Measurements from ENCODE around the gene C10orf67. TPM values are rescaled to one million over a fixed set of nuclear protein-coding genes. Genes with fewer than 3 reads are reported as not detected.

The C10orf67 gene
- total RNA-seq, 1 experiment from 2014 or later, result 0.15 TPM

DNA sequence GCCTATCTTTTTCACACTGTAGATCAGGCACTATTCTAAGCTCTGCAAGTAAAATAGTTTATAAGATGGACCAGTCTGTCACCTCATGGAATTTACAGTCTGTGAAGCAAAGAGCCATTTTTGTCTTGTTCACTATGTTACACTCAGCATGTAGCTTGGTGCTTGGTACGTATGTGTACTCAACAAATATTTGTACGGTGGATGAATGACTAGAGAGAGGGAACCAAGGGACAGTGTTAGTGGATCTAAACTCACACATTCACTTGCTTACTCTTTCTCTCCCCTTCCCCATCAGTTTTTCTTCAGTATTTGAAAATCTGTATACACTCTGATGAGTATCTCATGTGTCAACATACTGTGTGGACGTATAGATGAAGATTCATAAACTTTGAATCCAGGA is 106.6 kb downstream of the C10orf67 start:
- H3K4me2 ChIP-seq (ENCODE audit: low read length), result no peak overlapping the region
- no peaks in the 10 kb centered on the region for H3K36me3 ChIP-seq (ENCODE audit: low read depth, low read length)
- ChIA-PET CTCF (no interaction called here), POLR2A (ENCODE audit: unreplicated experiment) (no interaction called here)
- H3K9me2 ChIP-seq (replicated peaks; ENCODE audit: low read length), result no peaks in the 10 kb centered on the region
- no peak overlapping the region for H3K4me3 ChIP-seq (ENCODE audit: low read length)
- no peak overlapping the region for H3K27ac ChIP-seq (ENCODE audit: low read length)
- no peaks in the 10 kb centered on the region for H3K4me1 ChIP-seq (ENCODE audit: insufficient read depth, low read length)
- no peaks in the 10 kb centered on the region for H3F3A ChIP-seq (ENCODE audit: low read length, unreplicated experiment)
- peaks cover 31% of the 10 kb centered on the region; the same call in 1 of the 2 replicates for H3K27me3 ChIP-seq (ENCODE audit: low read length)
- ATAC-seq, result no peak
- TF ChIP-seq CTCF (conservative IDR thresholded peaks at IDR 0.05; ENCODE audit: low read depth, low read length), result no peak
- no peak for TF ChIP-seq EZH2phosphoT487 (IDR thresholded peaks at IDR 0.05; ENCODE audit: borderline replicate concordance, low read length)
- no peak for TF ChIP-seq EZH2 (IDR thresholded peaks at IDR 0.05; ENCODE audit: low read length, unreplicated experiment)
- no TSS peak for BruUV-seq (replicated peaks)
- H4K20me1 ChIP-seq (ENCODE audit: low read length), result no peaks in the 10 kb centered on the region
- intact Hi-C loops (cut with micrococcal nuclease), result no loop called here
- no peak overlapping the region for H2AFZ ChIP-seq (ENCODE audit: low read length)
- H3K9me3 ChIP-seq (ENCODE audit: low read length), result no peaks in the 10 kb centered on the region
- H3K9ac ChIP-seq (ENCODE audit: low read length), result no peak overlapping the region
- no peak for DNase-seq
- H3K79me2 ChIP-seq (ENCODE audit: low read length), result no peaks in the 10 kb centered on the region

DNA sequence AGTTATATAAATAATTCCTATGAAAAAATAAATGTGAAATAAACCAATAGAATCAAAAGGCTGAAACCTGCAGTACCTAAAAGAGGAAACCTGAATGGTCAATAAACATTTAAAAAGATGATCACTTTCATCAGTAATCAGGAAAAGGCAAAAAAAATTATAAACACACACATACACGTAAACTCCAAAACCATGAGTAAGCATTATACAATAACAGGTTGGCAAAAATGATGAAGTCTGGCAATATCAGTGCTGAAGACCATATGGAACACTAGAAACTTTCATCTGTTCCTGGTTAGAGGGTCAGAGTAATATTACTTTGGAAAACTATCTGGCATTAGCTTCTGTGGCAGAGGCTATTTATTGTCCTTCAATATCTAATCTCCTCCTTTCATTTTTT is 114.0 kb downstream of the C10orf67 start:
- POLR2A ChIA-PET (ENCODE audit: unreplicated experiment), result no interaction called here

DNA sequence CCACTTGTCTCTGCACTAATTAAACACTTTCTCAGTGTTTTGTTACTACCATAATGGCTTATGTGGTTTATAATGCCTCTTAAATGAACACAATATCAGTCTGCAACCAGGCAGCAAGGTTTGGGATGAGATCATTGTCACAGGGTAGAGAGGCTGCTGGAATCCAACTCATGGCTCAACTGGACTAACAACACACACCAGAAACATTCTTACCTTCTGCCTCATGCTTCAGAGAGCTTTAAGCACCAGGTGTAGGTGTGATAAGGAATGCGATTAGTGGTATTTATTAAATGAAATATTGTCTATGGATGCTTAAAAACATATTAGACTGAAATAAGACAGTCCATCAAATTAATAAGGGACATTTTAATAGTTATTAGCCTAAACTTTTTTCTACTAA is 127.1 kb downstream of the C10orf67 start:
- ChIA-PET CTCF (no interaction called here), POLR2A (ENCODE audit: unreplicated experiment) (no interaction called here)
- no peak overlapping the region for H3K27ac ChIP-seq (ENCODE audit: low read length)
- H2AFZ ChIP-seq (ENCODE audit: low read length), result no peak overlapping the region
- H3K4me2 ChIP-seq (ENCODE audit: low read length), result no peak overlapping the region
- H3K27me3 ChIP-seq (ENCODE audit: low read length), result peaks cover 37% of the 10 kb centered on the region
- intact Hi-C loops (cut with micrococcal nuclease), result no loop called here
- DNase-seq, result no peak
- no peaks in the 10 kb centered on the region for H3K36me3 ChIP-seq (ENCODE audit: low read depth, low read length)
- ATAC-seq, result no peak
- no peaks in the 10 kb centered on the region for H3K9me2 ChIP-seq (replicated peaks; ENCODE audit: low read length)
- BruUV-seq (replicated peaks), result no TSS peak
- no peak overlapping the region for H3K9ac ChIP-seq (ENCODE audit: low read length)
- H3K79me2 ChIP-seq (ENCODE audit: low read length), result no peaks in the 10 kb centered on the region
- no peak overlapping the region for H3K4me3 ChIP-seq (ENCODE audit: low read length)
- H4K20me1 ChIP-seq (ENCODE audit: low read length), result no peaks in the 10 kb centered on the region
- H3K4me1 ChIP-seq (ENCODE audit: insufficient read depth, low read length), result no peaks in the 10 kb centered on the region
- no peaks in the 10 kb centered on the region for H3F3A ChIP-seq (ENCODE audit: low read length, unreplicated experiment)
- no peaks in the 10 kb centered on the region for H3K9me3 ChIP-seq (ENCODE audit: low read length)
- TF ChIP-seq CTCF (conservative IDR thresholded peaks at IDR 0.05; ENCODE audit: low read depth, low read length) (no peak), EZH2phosphoT487 (IDR thresholded peaks at IDR 0.05; ENCODE audit: borderline replicate concordance, low read length) (no peak), EZH2 (IDR thresholded peaks at IDR 0.05; ENCODE audit: low read length, unreplicated experiment) (no peak)

More for the DNA sequence above, 114.0 kb downstream of the C10orf67 start:
- Histone ChIP-seq H3F3A (ENCODE audit: low read length, unreplicated experiment) (no peaks in the 10 kb centered on the region), H3K9me2 (replicated peaks; ENCODE audit: low read length) (no peaks in the 10 kb centered on the region), H3K9ac (ENCODE audit: low read length) (no peak overlapping the region), H3K4me1 (ENCODE audit: insufficient read depth, low read length) (no peaks in the 10 kb centered on the region), H2AFZ (ENCODE audit: low read length) (no peak overlapping the region), H3K4me2 (ENCODE audit: low read length) (no peak overlapping the region), H4K20me1 (ENCODE audit: low read length) (no peaks in the 10 kb centered on the region), H3K36me3 (ENCODE audit: low read depth, low read length) (no peaks in the 10 kb centered on the region), H3K9me3 (ENCODE audit: low read length) (no peaks in the 10 kb centered on the region), H3K27ac (ENCODE audit: low read length) (no peak overlapping the region), H3K4me3 (ENCODE audit: low read length) (no peak overlapping the region), H3K27me3 (ENCODE audit: low read length) (no peaks in the 10 kb centered on the region), H3K79me2 (ENCODE audit: low read length) (no peaks in the 10 kb centered on the region)
- DNase-seq, result no peak
- no TSS peak for BruUV-seq (replicated peaks)
- CTCF ChIA-PET, result no interaction called here
- no peak for TF ChIP-seq EZH2 (IDR thresholded peaks at IDR 0.05; ENCODE audit: low read length, unreplicated experiment)
- no peak for TF ChIP-seq CTCF (conservative IDR thresholded peaks at IDR 0.05; ENCODE audit: low read depth, low read length)
- TF ChIP-seq EZH2phosphoT487 (IDR thresholded peaks at IDR 0.05; ENCODE audit: borderline replicate concordance, low read length), result no peak
- no peak for ATAC-seq
- intact Hi-C loops (cut with micrococcal nuclease), result no loop called here
